ENCODE measurements around the gene SBSN. TPM values are rescaled to one million over a fixed set of nuclear protein-coding genes. Genes with fewer than 3 reads are reported as not detected.
A peak's percentile ranks its signal among the peaks of the same experiment; 100 is the strongest.

SBSN gene
- total and polyA plus RNA-seq, 2 donors (not counting 1 experiment from before 2014, with no cell fraction given): not detected

GRCh38 chr19:35495107-35496064 lies 32.7 kb downstream of the SBSN start:
- Histone ChIP-seq H3K9me3 (ENCODE audit: control extremely low read depth in 1 of 3, control insufficient read depth in 2 of 3, insufficient read depth in 1 of 3, low read length in 2 of 3) (no peaks in the 10 kb centered on the region), H3K27me3 (replicated peaks in 1 of 4; ENCODE audit: control extremely low read depth in 1 of 4, control insufficient read depth in 3 of 4, insufficient read depth in 4 of 4, low read length in 3 of 4) (peaks cover 0 to 6% (median 2%) of the 10 kb centered on the region in 4 experiments), H2AFZ (ENCODE audit: insufficient read depth, low read depth, low read length, poor library complexity, severe bottlenecking) (peak overlapping the region; percentile 64), H3K4me3 (ENCODE audit: control extremely low read depth in 1 of 5, extremely low read depth in 1 of 5, insufficient read depth in 1 of 5, low read depth in 2 of 5, low read length in 4 of 5) (peak overlapping the region in 1 of 5 experiments; percentile 24), H3K9ac (ENCODE audit: low read length) (no peak overlapping the region), H3K4me2 (replicated peaks; ENCODE audit: low read depth, low read length, poor library complexity, severe bottlenecking) (peak overlapping the region; percentile 76), H3K36me3 (replicated peaks in 1 of 2; ENCODE audit: control extremely low read depth in 1 of 2, control insufficient read depth in 1 of 2, extremely low read depth in 1 of 2, insufficient read depth in 2 of 2, low read length in 1 of 2) (no peaks in the 10 kb centered on the region), H3K4me1 (ENCODE audit: control insufficient read depth in 2 of 2, insufficient read depth in 2 of 2, low read length in 2 of 2) (peaks cover 6 to 11% of the 10 kb centered on the region in 2 donors), H3K27ac (ENCODE audit: low read length in 2 of 2) (no peak overlapping the region), H4K20me1 (ENCODE audit: control insufficient read depth, insufficient read depth, low read length, poor library complexity, severe bottlenecking) (no peaks in the 10 kb centered on the region), H3K79me2 (ENCODE audit: control insufficient read depth, insufficient read depth, low read length) (no peaks in the 10 kb centered on the region)
- ChIA-PET POLR2A (interaction anchor here (0.6 to 1.2 kb wide), 5 partner anchors 34 to 148 kb away, joined by 3 to 4 read pairs (median 3); partner anchors contain the start of gene FFAR1), CTCF (interaction anchor here (0.6 to 4.2 kb wide), 49 partner anchors 9 to 429 kb away, joined by 3 to 76 read pairs (median 4); partner anchors contain the start of genes FFAR1, FFAR2, FFAR3 and LGI4)
- intact Hi-C loops (cut with micrococcal nuclease): loop anchor here (1.0 to 10.0 kb wide), 3 partner anchors 27 to 351 kb away; partner anchors contain the start of gene FXYD7
- Mint-ChIP-seq H3K27ac (no peak overlapping the region), H3K27me3 (peaks cover 9% of the 10 kb centered on the region), H3K4me1 (peaks cover 8% of the 10 kb centered on the region), H3K9me3 (ENCODE audit: insufficient read depth) (no peaks in the 10 kb centered on the region), H3K4me3 (no peak overlapping the region)
- WGBS (ENCODE audit: insufficient coverage): 30% methylated on average over 28 of the region's 30 CpGs
- ATAC-seq (ENCODE audit: low read depth): peak; percentile 99
- peak; percentile 82 for DNase-seq
- TF ChIP-seq EZH2 (IDR thresholded peaks at IDR 0.05; ENCODE audit: borderline replicate concordance, insufficient read depth, low read depth, low read length, poor library complexity, severe bottlenecking): no peak
- TF ChIP-seq CTCF (IDR thresholded peaks at IDR 0.05): peak; percentile 100

All from B cell (primary cell).